Stimulated activated CD4-positive, alpha-beta T cell treated with anti-CD3 and anti-CD28 coated beads, Interleukin-4, amount 100 ng/mL, for 24 hours (primary cell): ENCODE data around the gene ESD.
"Not testable (repeated sequence)": the region's sequence is repeated elsewhere in the genome, so short reads cannot be mapped to it uniquely, and the experiment has no call there.

Experiments used
- DNase-seq: peaks from one replicate; pipeline ENCODE4 v3.0.0-alpha.2; 2020

ESD gene

GRCh38 chr13:46783504-46783903 is 13.5 kb downstream of the ESD start:
- no peak for DNase-seq

DNA sequence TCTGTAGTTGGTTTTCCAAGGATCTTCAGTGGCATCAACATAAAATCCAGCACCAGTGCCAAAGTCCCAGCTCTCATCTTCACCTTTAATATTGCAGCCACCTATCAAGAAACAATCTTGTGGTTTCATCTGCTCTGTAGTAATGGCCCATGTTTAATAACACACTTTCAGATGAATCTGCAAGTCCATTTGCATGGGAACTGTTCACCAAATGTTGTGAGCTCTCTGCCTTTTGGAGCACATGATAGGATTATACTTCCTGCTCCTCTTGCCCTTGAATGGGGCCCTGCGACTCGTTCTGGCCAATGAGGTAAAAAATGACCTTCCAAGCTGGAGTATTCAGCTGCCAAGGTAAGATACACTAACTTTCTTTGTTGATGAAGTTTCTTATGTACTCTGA is 14.3 kb downstream of the ESD start:
- DNase-seq: no peak

GRCh38 chr13:46782066-46782465 is 14.9 kb downstream of the ESD start:
- DNase-seq: no peak

GRCh38 chr13:46778890-46779289 is 18.1 kb downstream of the ESD start:
- no peak for DNase-seq

- DNase-seq: no peak
These were observed 18.9 kb downstream of the ESD start for GRCh38 chr13:46778095-46778494.

- DNase-seq: no peak
These were observed 21.4 kb downstream of the ESD start for GRCh38 chr13:46775385-46776107.

- no peak for DNase-seq
These were observed 23.4 kb downstream of the ESD start for GRCh38 chr13:46773541-46773940.

- no peak for DNase-seq
These were observed 25.3 kb downstream of the ESD start for GRCh38 chr13:46771693-46772092.

DNA sequence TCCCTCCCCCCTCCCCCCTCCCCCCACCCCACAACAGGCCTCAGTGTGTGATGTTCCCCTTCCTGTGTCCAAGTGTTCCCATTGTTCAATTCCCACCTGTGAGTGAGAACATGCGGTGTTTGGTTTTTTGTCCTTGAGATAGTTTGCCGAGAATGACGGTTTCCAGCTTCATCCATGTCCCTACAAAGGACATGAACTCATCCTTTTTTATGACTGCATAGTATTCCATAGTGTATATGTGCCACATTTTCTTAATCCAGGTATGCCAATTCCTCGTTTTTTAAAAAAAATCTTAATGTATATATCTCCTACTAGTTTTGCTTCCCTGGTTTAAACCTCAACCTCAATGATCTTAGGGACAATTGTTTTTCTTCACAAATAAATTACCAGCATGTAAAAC is 27.0 kb downstream of the ESD start:
- DNase-seq: not testable (repeated sequence)

GRCh38 chr13:46761866-46762265 is 35.1 kb downstream of the ESD start:
- DNase-seq: no peak

DNA sequence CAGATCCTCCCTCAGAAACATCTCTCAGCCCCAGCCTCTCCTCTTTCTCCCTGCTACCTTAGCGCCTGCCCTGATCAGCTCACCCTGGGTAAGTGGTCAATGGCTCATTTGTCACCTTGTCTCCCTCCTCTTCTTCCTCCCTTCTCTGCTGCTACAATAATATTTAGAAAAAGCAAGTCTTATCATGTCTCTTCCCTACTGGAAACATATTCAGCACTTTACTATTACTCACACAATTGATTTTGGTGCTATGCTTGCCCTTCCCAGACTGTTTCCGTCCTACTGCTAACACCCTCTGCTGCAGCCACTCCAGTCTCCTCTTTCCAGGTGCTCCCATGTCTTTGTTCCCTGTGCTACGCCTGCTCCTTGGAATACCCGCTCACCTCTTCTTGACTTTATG is 35.8 kb downstream of the ESD start:
- no peak for DNase-seq

- no peak for DNase-seq
These were observed 37.1 kb downstream of the ESD start for GRCh38 chr13:46759846-46760245.

DNA sequence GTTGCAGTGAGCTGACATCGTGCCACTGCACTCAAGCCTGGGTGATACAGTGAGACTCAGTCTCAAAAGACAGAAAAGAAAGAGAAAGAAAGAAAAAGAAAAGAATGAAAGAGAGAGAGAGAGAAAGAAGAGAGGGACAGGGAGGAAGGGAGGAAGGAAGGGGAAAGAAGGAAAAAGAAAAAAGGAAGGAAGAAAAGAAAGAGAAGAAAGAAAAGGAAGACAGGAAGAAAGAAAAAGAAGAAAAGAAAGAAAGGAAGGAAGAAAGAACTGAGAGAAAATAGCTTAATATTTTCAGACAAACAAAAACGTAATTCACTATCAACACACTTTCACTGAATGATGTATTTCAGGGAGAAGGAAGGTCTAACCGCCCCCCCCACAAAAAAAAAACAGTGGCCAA is 39.3 kb downstream of the ESD start:
- no peak for DNase-seq

GRCh38 chr13:46756977-46757376 is 40.0 kb downstream of the ESD start:
- DNase-seq: no peak

DNA sequence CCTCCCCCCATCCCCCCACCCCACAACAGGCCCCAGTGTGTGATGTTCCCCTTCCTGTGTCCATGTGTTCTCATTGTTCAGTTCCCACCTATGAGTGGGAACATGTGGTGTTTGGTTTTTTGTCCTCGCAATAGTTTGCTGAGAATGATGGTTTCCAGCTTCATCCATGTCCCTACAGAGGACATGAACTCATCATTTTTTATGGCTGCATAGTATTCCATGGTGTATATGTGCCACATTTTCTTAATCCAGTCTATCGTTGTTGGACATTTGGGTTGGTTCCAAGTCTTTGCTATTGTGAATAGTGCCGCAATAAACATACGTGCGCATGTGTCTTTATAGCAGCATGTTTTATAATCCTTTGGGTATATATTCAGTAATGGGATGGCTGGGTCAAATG is 41.5 kb downstream of the ESD start:
- DNase-seq: not testable (repeated sequence)

DNA sequence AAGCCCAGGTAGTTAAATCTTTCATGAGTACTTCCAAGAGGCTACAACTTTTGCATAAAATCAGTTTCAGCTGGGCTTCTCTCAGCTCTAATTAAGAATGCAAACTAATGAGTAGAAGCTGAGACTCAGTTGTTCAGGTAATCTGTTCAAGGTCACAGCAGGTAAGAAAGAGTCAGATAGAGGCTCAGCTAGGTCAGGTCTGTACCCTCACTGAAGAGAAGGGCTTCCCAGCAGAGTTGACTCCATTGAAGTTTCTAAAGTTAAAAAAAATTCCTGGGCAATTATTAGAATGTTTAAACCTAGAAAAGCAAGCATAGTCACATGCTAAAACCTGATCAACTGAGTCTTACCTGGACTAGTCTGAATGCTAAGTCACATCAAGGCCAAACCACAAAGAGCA is 42.1 kb downstream of the ESD start:
- no peak for DNase-seq

DNA sequence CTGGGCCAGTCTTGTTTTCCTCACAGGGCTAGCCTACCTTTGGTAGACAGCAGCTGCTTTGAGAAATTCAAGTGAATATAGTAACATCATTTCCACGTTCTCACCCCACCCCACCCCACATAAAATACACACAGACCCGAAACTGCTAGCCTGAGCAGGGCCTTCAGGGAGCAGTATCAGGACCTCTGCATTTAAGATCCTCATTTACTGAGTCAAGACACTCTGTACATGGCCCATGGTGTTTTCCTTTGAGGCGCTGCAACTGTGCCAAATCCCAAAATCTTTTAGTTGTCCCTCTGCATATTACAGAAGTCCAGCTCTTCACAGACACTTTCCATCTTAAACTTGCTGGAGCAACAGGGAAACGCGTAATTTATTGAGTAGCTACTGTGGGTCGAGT is 43.0 kb downstream of the ESD start:
- no peak for DNase-seq

DNA sequence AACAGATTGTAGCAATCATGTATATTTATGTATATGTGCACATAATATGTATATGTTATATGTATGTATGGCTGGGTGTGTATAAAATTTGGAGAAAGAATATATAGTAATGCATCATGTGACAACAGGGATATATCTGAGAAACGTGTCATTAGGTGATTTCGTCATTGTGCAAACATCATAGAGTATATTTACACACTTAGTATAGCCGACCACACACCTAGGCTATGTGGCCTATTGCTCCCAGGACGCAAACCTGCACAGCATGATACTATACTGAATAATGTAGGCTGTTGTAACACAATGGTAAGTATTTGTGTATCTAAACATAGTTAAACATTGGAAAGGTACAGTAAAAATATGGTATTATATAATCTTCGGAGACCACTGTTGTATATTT is 43.8 kb downstream of the ESD start:
- DNase-seq: no peak

- peak; percentile 59 for DNase-seq
These were observed 44.9 kb downstream of the ESD start for GRCh38 chr13:46751811-46752635.

GRCh38 chr13:46749951-46750350 is 47.0 kb downstream of the ESD start:
- no peak for DNase-seq

- DNase-seq: no peak
These were observed 48.7 kb downstream of the ESD start for GRCh38 chr13:46748300-46748699.

DNA sequence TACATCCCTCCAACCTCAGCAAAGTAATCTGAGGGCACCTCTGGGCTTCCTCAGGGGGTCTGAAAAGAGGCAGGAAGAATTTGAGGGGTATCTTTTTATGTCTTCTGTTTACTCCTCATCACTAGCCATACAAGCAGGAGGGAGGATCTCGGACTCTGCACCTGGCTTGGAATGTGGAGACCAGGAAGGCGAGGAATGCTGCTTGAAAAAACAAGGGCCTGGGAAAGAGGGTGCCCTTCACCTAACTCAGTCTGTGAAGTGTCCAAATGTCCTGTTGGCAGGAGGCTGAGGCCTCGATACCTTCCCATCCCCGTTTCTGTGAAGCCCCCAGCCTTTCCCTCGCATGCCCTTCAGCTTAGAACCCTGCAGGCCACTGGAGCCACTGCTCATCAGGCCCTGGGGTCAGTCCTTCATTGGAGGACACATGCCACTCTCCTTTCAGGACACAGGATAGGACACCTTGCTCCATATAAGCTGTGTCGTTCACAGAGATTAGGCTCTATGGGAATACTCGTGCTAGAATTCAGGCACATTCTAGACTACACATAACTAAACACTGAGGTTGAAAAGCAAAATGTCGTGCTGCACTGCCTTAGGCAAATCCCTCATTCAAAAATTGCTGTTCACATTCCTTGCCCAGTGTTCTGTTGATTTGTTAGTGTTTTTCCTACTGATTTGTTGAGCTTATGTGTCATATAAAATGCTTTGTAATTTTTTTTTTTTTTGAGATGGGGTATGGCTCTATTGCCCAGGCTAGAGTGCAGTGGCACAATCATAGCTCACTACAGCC is 49.7 kb downstream of the ESD start:
- DNase-seq: no peak

DNA sequence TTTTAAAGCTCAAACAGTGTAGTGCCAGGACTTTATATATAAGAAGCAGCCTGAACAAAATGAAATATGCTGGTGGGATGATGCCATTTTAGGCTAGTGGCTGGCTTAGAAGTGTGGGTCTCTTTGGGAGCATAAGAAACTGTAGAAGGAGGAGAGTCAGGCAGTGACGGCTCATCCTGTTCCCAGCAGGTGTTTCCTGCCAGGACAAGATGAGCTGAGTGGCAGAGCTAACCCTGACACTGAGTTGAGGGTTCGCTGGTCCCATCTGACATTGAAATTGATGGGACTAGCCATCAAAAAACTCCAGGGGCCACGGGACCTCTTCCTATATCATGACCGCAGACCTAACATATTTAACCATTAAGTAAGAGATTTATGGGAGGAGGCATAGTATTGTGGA is 51.3 kb downstream of the ESD start:
- DNase-seq: no peak

- no peak for DNase-seq
These were observed 51.9 kb downstream of the ESD start for GRCh38 chr13:46745062-46745461.
